HepG2 (cell line): ENCODE measurements around the gene TPM1. TPM values are rescaled to one million over a fixed set of nuclear protein-coding genes. Genes with fewer than 3 reads are reported as not detected.

ENCODE experiments used
- CENPX ChIP-seq: sonication (generic); formaldehyde crosslinking; IDR thresholded peaks from 2 replicates; pipeline ENCODE4 v1.9.0; 2021; ENCODE audit warnings: mild to moderate bottlenecking, missing genetic modification reagents, moderate library complexity
- FOXA1 ChIP-seq, 2 experiments: fragments of 450-650 bp in 1 of 2; sonication (generic) in 1 of 2; formaldehyde crosslinking in 1 of 2; IDR thresholded peaks; 2 replicates each; pipeline versions ENCODE4 v1.4.0 to v1.6.1; 2016 to 2020; ENCODE audit warnings: missing genetic modification reagents in 1 of 2
- HNF4G ChIP-seq, 2 experiments: sonication (generic) in 1 of 2; formaldehyde crosslinking in 1 of 2; IDR thresholded peaks; 2 replicates each; pipeline versions ENCODE4 v1.4.0 to v1.6.1; 2011 to 2020; ENCODE audit warnings: borderline replicate concordance in 2 of 2, low read depth in 2 of 2, mild to moderate bottlenecking in 2 of 2, low read length in 1 of 2, missing genetic modification reagents in 1 of 2, moderate library complexity in 1 of 2
- HNRNPL ChIP-seq: fragments of 200-400 bp; formaldehyde crosslinking; IDR thresholded peaks from 2 replicates; pipeline ENCODE4 v1.6.1; 2017; ENCODE audit warnings: mild to moderate bottlenecking, low read depth, low read length
- IKZF4 ChIP-seq: sonication (generic); formaldehyde crosslinking; IDR thresholded peaks from 2 replicates; pipeline ENCODE4 v1.5.1; 2020; ENCODE audit warnings: borderline replicate concordance, mild to moderate bottlenecking, low read depth, missing genetic modification reagents; ENCODE audit errors: not compliant biosample characterization
- IRF2 ChIP-seq: IDR thresholded peaks from 2 replicates; pipeline ENCODE4 v1.6.1; 2018; ENCODE audit warnings: missing genetic modification reagents, missing compliant biosample characterization
- JUND ChIP-seq: sonication (generic); formaldehyde crosslinking; IDR thresholded peaks from 2 replicates; pipeline ENCODE4 v1.8.0; 2022; ENCODE audit warnings: mild to moderate bottlenecking, missing genetic modification reagents
- KLF12 ChIP-seq: sonication (generic); formaldehyde crosslinking; IDR thresholded peaks from 2 replicates; pipeline ENCODE4 v1.4.0; 2020; ENCODE audit warnings: missing genetic modification reagents, borderline replicate concordance
- LCORL ChIP-seq, 2 experiments: fragments of 450-650 bp in 1 of 2; sonication (generic) in 1 of 2; formaldehyde crosslinking in 1 of 2; IDR thresholded peaks; 2 replicates each; pipeline versions ENCODE4 v1.5.0 to v1.6.1; 2017 to 2020; ENCODE audit warnings: antibody characterized with exemption in 1 of 2, missing genetic modification reagents in 1 of 2
- MNT ChIP-seq: fragments of 450-650 bp; IDR thresholded peaks from 2 replicates; pipeline ENCODE4 v1.6.1; 2016
- NONO ChIP-seq, 2 experiments: fragments of 450-650 bp in 1 of 2; sonication (generic) in 1 of 2; formaldehyde crosslinking in 1 of 2; IDR thresholded peaks in 1 of 2; conservative IDR thresholded peaks in 1 of 2; 2 replicates each; pipeline versions ENCODE4 v1.6.1 to v1.8.0; 2017 to 2022; ENCODE audit warnings: mild to moderate bottlenecking in 1 of 2, missing genetic modification reagents in 1 of 2, moderate library complexity in 1 of 2
- NR2F6 ChIP-seq, 2 experiments: IDR thresholded peaks; 2 replicates each; pipeline ENCODE4 v1.6.1; 2016; ENCODE audit warnings: antibody characterized with exemption in 1 of 2, mild to moderate bottlenecking in 1 of 2
- SATB2 ChIP-seq: sonication (generic); formaldehyde crosslinking; IDR thresholded peaks from 2 replicates; pipeline ENCODE4 v1.5.0; 2020; ENCODE audit warnings: missing genetic modification reagents
- TEAD2 ChIP-seq: sonication (generic); formaldehyde crosslinking; IDR thresholded peaks from 2 replicates; pipeline ENCODE4 v1.9.0; 2021; ENCODE audit warnings: missing genetic modification reagents
- ZBTB3 ChIP-seq: sonication (generic); formaldehyde crosslinking; IDR thresholded peaks from 2 replicates; pipeline ENCODE4 v1.4.0; 2020; ENCODE audit warnings: low read depth, mild to moderate bottlenecking, moderate library complexity, missing genetic modification reagents, borderline replicate concordance
- ZMYM3 ChIP-seq: sonication (generic); formaldehyde crosslinking; IDR thresholded peaks from 2 replicates; pipeline ENCODE4 v1.5.1; 2020; ENCODE audit warnings: mild to moderate bottlenecking, missing genetic modification reagents
- ZNF143 ChIP-seq: sonication (generic); formaldehyde crosslinking; IDR thresholded peaks from 2 replicates; pipeline ENCODE4 v1.4.0; 2020; ENCODE audit warnings: missing genetic modification reagents
- ZNF225 ChIP-seq: sonication (generic); formaldehyde crosslinking; IDR thresholded peaks from 2 replicates; pipeline ENCODE4 v1.4.0; 2020; ENCODE audit warnings: mild to moderate bottlenecking, missing genetic modification reagents
- ZNF33B ChIP-seq: sonication (generic); formaldehyde crosslinking; IDR thresholded peaks from 2 replicates; pipeline ENCODE4 v1.5.1; 2020; ENCODE audit warnings: mild to moderate bottlenecking, missing genetic modification reagents
- ZNF605 ChIP-seq: sonication (generic); formaldehyde crosslinking; IDR thresholded peaks from 2 replicates; pipeline ENCODE4 v1.8.0; 2022; ENCODE audit warnings: mild to moderate bottlenecking, missing genetic modification reagents
- ZNF644 ChIP-seq: IDR thresholded peaks from 2 replicates; pipeline ENCODE4 v1.6.1; 2016; ENCODE audit warnings: low read depth
- ZNF678 ChIP-seq: sonication (generic); formaldehyde crosslinking; IDR thresholded peaks from 2 replicates; pipeline ENCODE4 v1.4.0; 2020; ENCODE audit warnings: mild to moderate bottlenecking, missing genetic modification reagents
- polyA plus RNA-seq, 8 experiments: library from polyadenylated mRNA; depleted of rRNA in 3 of 8; stranded (reverse) in 7 of 8; unstranded in 1 of 8; fragments of >200 nt; fragmentation: Illumina TruSeq in 4 of 8; extraction: Trizol in 4 of 8; gene quantifications; 2 replicates each; pipeline versions ENCODE4 v1.2.1 to v1.2.3, GENCODE V29; 2011 to 2016; ENCODE audit warnings: low read depth in 4 of 8, missing spikeins in 1 of 8, mixed read lengths in 1 of 8; ENCODE audit not compliant: insufficient read depth in 1 of 8
- total RNA-seq, 5 experiments: library from RNA; depleted of rRNA; stranded (reverse); fragments of >200 nt; fragmentation: Illumina TruSeq; extraction: Trizol; gene quantifications; 2 replicates each; pipeline ENCODE4 v1.2.3, GENCODE V29; 2016; ENCODE audit warnings: low read depth in 1 of 5
- TF ChIP-seq, protein P1 (sequence below): sonication (generic); formaldehyde crosslinking; IDR thresholded peaks from 2 replicates; pipeline ENCODE4 v1.4.0; 2020; ENCODE audit warnings: mild to moderate bottlenecking, low read depth, missing genetic modification reagents
- TF ChIP-seq, protein P2 (sequence below): sonication (generic); formaldehyde crosslinking; IDR thresholded peaks from 2 replicates; pipeline ENCODE4 v1.8.1; 2023; ENCODE audit warnings: mild to moderate bottlenecking, missing genetic modification reagents

Gene TPM1
- total and polyA plus RNA-seq, 2 of the 13 experiments (the other 11 are each of a cell fraction or from before 2014, with no cell fraction given): 98.9 to 109 TPM

DNA sequence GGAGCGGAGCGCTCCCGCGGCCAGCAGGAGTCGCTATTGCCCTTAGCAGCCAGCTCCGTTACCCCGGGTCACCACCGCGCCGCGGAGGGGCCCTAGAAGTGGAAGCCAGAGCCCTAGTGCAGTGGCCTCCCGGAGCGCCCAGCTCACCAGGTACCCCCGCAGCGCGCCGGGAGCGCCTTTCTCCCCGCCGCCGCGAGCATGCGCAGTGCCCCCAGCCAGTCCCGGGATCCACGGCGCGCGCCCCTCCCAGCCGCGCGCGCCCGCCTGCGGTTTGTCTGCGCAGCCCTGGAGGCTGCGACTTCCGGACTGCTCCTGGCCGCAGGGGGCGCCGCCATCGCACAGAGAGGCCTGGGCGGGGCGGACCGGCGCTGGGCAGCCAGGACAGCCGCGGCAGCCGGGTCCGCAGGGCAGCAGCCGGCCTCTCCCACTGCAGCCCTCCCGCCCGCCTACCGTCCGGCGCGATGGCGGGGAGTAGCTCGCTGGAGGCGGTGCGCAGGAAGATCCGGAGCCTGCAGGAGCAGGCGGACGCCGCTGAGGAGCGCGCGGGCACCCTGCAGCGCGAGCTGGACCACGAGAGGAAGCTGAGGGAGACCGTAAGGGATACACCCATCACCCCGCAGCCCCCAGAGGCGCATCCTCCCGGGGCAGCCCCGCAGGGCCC, 5.7 kb downstream of the TPM1 start (continued):
- TF ChIP-seq, protein P1, sequence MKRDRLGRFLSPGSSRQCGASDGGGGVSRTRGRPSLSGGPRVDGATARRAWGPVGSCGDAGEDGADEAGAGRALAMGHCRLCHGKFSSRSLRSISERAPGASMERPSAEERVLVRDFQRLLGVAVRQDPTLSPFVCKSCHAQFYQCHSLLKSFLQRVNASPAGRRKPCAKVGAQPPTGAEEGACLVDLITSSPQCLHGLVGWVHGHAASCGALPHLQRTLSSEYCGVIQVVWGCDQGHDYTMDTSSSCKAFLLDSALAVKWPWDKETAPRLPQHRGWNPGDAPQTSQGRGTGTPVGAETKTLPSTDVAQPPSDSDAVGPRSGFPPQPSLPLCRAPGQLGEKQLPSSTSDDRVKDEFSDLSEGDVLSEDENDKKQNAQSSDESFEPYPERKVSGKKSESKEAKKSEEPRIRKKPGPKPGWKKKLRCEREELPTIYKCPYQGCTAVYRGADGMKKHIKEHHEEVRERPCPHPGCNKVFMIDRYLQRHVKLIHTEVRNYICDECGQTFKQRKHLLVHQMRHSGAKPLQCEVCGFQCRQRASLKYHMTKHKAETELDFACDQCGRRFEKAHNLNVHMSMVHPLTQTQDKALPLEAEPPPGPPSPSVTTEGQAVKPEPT (CRISPR knock-in tag): peak; percentile 76; the same call in 1 of the 2 replicates
- TF ChIP-seq ZBTB3 (CRISPR knock-in tag): peak; percentile 64; the same call in 1 of the 2 replicates
- peak; percentile 41 for TF ChIP-seq MNT
- no peak for TF ChIP-seq IKZF4 (CRISPR knock-in tag)
- TF ChIP-seq ZNF143 (CRISPR knock-in tag): no peak
- TF ChIP-seq FOXA1 (IDR thresholded peaks at IDR 0.05): no peak
- TF ChIP-seq FOXA1 (CRISPR knock-in tag; IDR thresholded peaks at IDR 0.05): no peak
- peak; percentile 71; the same call in 1 of the 2 replicates for TF ChIP-seq ZNF678 (CRISPR knock-in tag)
- TF ChIP-seq JUND: no peak
- no peak for TF ChIP-seq NONO (IDR thresholded peaks at IDR 0.05)
- TF ChIP-seq NONO (CRISPR knock-in tag; conservative IDR thresholded peaks at IDR 0.05): peak; percentile 97
- TF ChIP-seq, protein P2, sequence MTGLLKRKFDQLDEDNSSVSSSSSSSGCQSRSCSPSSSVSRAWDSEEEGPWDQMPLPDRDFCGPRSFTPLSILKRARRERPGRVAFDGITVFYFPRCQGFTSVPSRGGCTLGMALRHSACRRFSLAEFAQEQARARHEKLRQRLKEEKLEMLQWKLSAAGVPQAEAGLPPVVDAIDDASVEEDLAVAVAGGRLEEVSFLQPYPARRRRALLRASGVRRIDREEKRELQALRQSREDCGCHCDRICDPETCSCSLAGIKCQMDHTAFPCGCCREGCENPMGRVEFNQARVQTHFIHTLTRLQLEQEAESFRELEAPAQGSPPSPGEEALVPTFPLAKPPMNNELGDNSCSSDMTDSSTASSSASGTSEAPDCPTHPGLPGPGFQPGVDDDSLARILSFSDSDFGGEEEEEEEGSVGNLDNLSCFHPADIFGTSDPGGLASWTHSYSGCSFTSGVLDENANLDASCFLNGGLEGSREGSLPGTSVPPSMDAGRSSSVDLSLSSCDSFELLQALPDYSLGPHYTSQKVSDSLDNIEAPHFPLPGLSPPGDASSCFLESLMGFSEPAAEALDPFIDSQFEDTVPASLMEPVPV (CRISPR knock-in tag): peak; percentile 75; the same call in 1 of the 2 replicates
- TF ChIP-seq SATB2: no peak
- TF ChIP-seq HNF4G (IDR thresholded peaks at IDR 0.05; ENCODE audit: borderline replicate concordance, low read depth, low read length): no peak; the same call in 1 of the 2 replicates
- peak; percentile 73; the same call in 1 of the 2 replicates for TF ChIP-seq HNF4G (CRISPR knock-in tag; IDR thresholded peaks at IDR 0.05; ENCODE audit: borderline replicate concordance, low read depth)
- TF ChIP-seq ZMYM3 (CRISPR knock-in tag): no peak
- TF ChIP-seq ZNF33B (CRISPR knock-in tag): no peak
- no peak for TF ChIP-seq ZNF605 (CRISPR knock-in tag)
- no peak for TF ChIP-seq HNRNPL
- TF ChIP-seq ZNF644 (CRISPR knock-in tag): 0 out of 2 replicates have a peak, but pooled peaks have one; percentile 17
- TF ChIP-seq KLF12 (CRISPR knock-in tag): no peak
- peak; percentile 53; the same call in 1 of the 2 replicates for TF ChIP-seq IRF2 (CRISPR knock-in tag)
- TF ChIP-seq TEAD2: no peak
- no peak for TF ChIP-seq LCORL (IDR thresholded peaks at IDR 0.05)
- no peak; the same call in none of the 2 replicates for TF ChIP-seq LCORL (CRISPR knock-in tag; IDR thresholded peaks at IDR 0.05)
- TF ChIP-seq CENPX (CRISPR knock-in tag): no peak
- 0 out of 2 replicates have a peak, but pooled peaks have one; percentile 23 for TF ChIP-seq NR2F6 (IDR thresholded peaks at IDR 0.05)
- peak; percentile 72 for TF ChIP-seq NR2F6 (CRISPR knock-in tag; IDR thresholded peaks at IDR 0.05)
- peak; percentile 62; the same call in 1 of the 2 replicates for TF ChIP-seq ZNF225 (CRISPR knock-in tag)
